Neural cell (in vitro differentiated cells): ENCODE measurements around the gene MYO1D. TPM values are rescaled to one million over a fixed set of nuclear protein-coding genes. Genes with fewer than 3 reads are reported as not detected.
A peak's percentile ranks its signal among the peaks of the same experiment; 100 is the strongest.
"Not testable (repeated sequence)": the region's sequence is repeated elsewhere in the genome, so short reads cannot be mapped to it uniquely, and the experiment has no call there.

Experiments used
- H2AFZ ChIP-seq: fragments of 200-600, 300-800 bp; sonication (generic), shearing (Covaris generic); 2 replicates; pipeline ENCODE4 v1.6.0; 2014; ENCODE audit warnings: low read depth, mild to moderate bottlenecking, antibody characterized with exemption, low read length, moderate library complexity
- H3F3A ChIP-seq: fragments of 200-600 bp; shearing (Covaris generic); 2 replicates; pipeline ENCODE4 v1.6.1; 2016; ENCODE audit warnings: mild to moderate bottlenecking, moderate library complexity, mixed read lengths, antibody characterized with exemption, low read length; ENCODE audit not compliant: insufficient read depth, poor library complexity, severe bottlenecking
- H3K27ac ChIP-seq: fragments of 200-600, 300-800 bp; sonication (generic), shearing (Covaris generic); 2 replicates; pipeline ENCODE4 v1.5.1; 2014; ENCODE audit warnings: mild to moderate bottlenecking, low read length, moderate library complexity
- H3K27me3 ChIP-seq: fragments of 300-800, 200-600 bp; sonication (generic), shearing (Covaris generic); 2 replicates; pipeline ENCODE4 v1.6.0; 2014; ENCODE audit warnings: mild to moderate bottlenecking, low read depth, low read length, moderate library complexity; ENCODE audit not compliant: insufficient read depth
- H3K36me3 ChIP-seq: fragments of 300-800, 200-600 bp; sonication (generic), shearing (Covaris generic); 2 replicates; pipeline ENCODE4 v1.5.1; 2014; ENCODE audit warnings: mild to moderate bottlenecking, antibody characterized with exemption, low read length, moderate library complexity; ENCODE audit not compliant: insufficient read depth
- H3K4me2 ChIP-seq: fragments of 300-800, 200-600 bp; sonication (generic), shearing (Covaris generic); 2 replicates; pipeline ENCODE4 v1.6.0; 2014; ENCODE audit warnings: mild to moderate bottlenecking, low read length
- H3K4me3 ChIP-seq: fragments of 300-800, 200-600 bp; sonication (generic), shearing (Covaris generic); 2 replicates; pipeline ENCODE4 v1.5.1; 2014; ENCODE audit warnings: mild to moderate bottlenecking, low read length, moderate library complexity
- H3K79me2 ChIP-seq: fragments of 200-600 bp; shearing (Covaris generic); replicated peaks from 2 replicates; pipeline ENCODE4 v1.6.0; 2014; ENCODE audit warnings: mild to moderate bottlenecking, low read length, moderate library complexity; ENCODE audit not compliant: insufficient read depth
- H3K9ac ChIP-seq: fragments of 300-800, 200-600 bp; sonication (generic), shearing (Covaris generic); 2 replicates; pipeline ENCODE4 v1.6.1; 2016; ENCODE audit warnings: mild to moderate bottlenecking, low read length, mixed read lengths
- H3K9me2 ChIP-seq: fragments of 200-600 bp; shearing (Covaris generic); 2 replicates; pipeline ENCODE4 v1.6.1; 2016; ENCODE audit warnings: mild to moderate bottlenecking, low read length, mixed read lengths; ENCODE audit not compliant: insufficient read depth
- H3K9me3 ChIP-seq: fragments of 200-600, 300-800 bp; sonication (generic), shearing (Covaris generic); 2 replicates; pipeline ENCODE4 v1.6.1; 2016; ENCODE audit warnings: mild to moderate bottlenecking, mixed run types, low read length, moderate library complexity, mixed read lengths
- H4K20me1 ChIP-seq: fragments of 200-600 bp; shearing (Covaris generic); 2 replicates; pipeline ENCODE4 v1.6.1; 2016; ENCODE audit warnings: mild to moderate bottlenecking, mixed run types; ENCODE audit not compliant: insufficient read depth
- CTCF ChIP-seq: fragments of 450-650 bp; IDR thresholded peaks from 2 replicates; pipeline ENCODE4 v1.5.1; 2014; ENCODE audit warnings: antibody characterized with exemption, mild to moderate bottlenecking, moderate library complexity; ENCODE audit not compliant: poor library complexity, severe bottlenecking
- EP300 ChIP-seq: fragments of 450-650 bp; conservative IDR thresholded peaks from 2 replicates; pipeline ENCODE4 v1.6.1; 2014; ENCODE audit warnings: antibody characterized with exemption, mild to moderate bottlenecking, moderate library complexity; ENCODE audit not compliant: poor library complexity, severe bottlenecking
- EZH2 ChIP-seq: fragments of 200-600, 300-800 bp; shearing (Covaris generic), sonication (generic); IDR thresholded peaks from 2 replicates; pipeline ENCODE4 v1.6.1; 2014; ENCODE audit warnings: antibody characterized with exemption, low read length, borderline replicate concordance, mild to moderate bottlenecking; ENCODE audit not compliant: insufficient read depth, poor library complexity, severe bottlenecking
- MXI1 ChIP-seq: fragments of 450-650 bp; conservative IDR thresholded peaks from 2 replicates; pipeline ENCODE4 v1.6.1; 2014; ENCODE audit warnings: antibody characterized with exemption, mild to moderate bottlenecking; ENCODE audit not compliant: poor library complexity, severe bottlenecking
- POLR2AphosphoS5 ChIP-seq: IDR thresholded peaks from 2 replicates; pipeline ENCODE4 v1.6.1; 2012
- RAD21 ChIP-seq: fragments of 450-650 bp; conservative IDR thresholded peaks from 2 replicates; pipeline ENCODE4 v1.6.1; 2014; ENCODE audit warnings: antibody characterized with exemption, mild to moderate bottlenecking, moderate library complexity
- SMC3 ChIP-seq: fragments of 450-650 bp; conservative IDR thresholded peaks from 2 replicates; pipeline ENCODE4 v1.6.1; 2014; ENCODE audit warnings: antibody characterized with exemption, mild to moderate bottlenecking, moderate library complexity; ENCODE audit not compliant: poor library complexity
- TAF1 ChIP-seq: IDR thresholded peaks from 2 replicates; pipeline ENCODE4 v1.6.1; 2012; ENCODE audit warnings: low read depth
- polyA plus RNA-seq: library from polyadenylated mRNA; depleted of rRNA; stranded (reverse); fragments of >200 nt; gene quantifications from 2 replicates; pipeline ENCODE4 v1.2.3, GENCODE V29; 2014

The MYO1D gene
- polyA plus RNA-seq, 1 donor from 2014 or later, result 10.7 TPM

- H3K79me2 ChIP-seq, result no peaks in the 10 kb centered on the region
- TF ChIP-seq RAD21, result no peak
- TF ChIP-seq SMC3, result no peak
- no peak overlapping the region for H3K4me3 ChIP-seq
- H4K20me1 ChIP-seq, result no peaks in the 10 kb centered on the region
- H3K9ac ChIP-seq, result no peak overlapping the region
- no peaks in the 10 kb centered on the region for H3K9me2 ChIP-seq
- no peaks in the 10 kb centered on the region for H3F3A ChIP-seq
- H3K27me3 ChIP-seq, result no peaks in the 10 kb centered on the region
- H3K4me2 ChIP-seq, result no peak overlapping the region
- H3K9me3 ChIP-seq, result no peaks in the 10 kb centered on the region
- no peak overlapping the region for H2AFZ ChIP-seq
- no peaks in the 10 kb centered on the region for H3K36me3 ChIP-seq
- no peak overlapping the region for H3K27ac ChIP-seq
These were observed 230.0 kb downstream of the MYO1D start for GRCh38 chr17:32646941-32647340.

GRCh38 chr17:32641514-32641913 is 235.4 kb downstream of the MYO1D start:
- not testable (repeated sequence) for H3K9me3 ChIP-seq, H3F3A ChIP-seq, H2AFZ ChIP-seq, H3K36me3 ChIP-seq, H4K20me1 ChIP-seq, H3K79me2 ChIP-seq, H3K27me3 ChIP-seq, H3K9me2 ChIP-seq, H3K9ac ChIP-seq, H3K27ac ChIP-seq, H3K4me3 ChIP-seq, H3K4me2 ChIP-seq

- no peaks in the 10 kb centered on the region for H3K79me2 ChIP-seq
- H2AFZ ChIP-seq, result no peak overlapping the region
- no peaks in the 10 kb centered on the region for H3K27me3 ChIP-seq
- no peaks in the 10 kb centered on the region for H3K9me3 ChIP-seq
- H3K4me3 ChIP-seq, result no peak overlapping the region
- TF ChIP-seq TAF1 (no peak), CTCF (no peak), EP300 (no peak), POLR2AphosphoS5 (no peak), EZH2 (no peak), MXI1 (no peak), RAD21 (no peak)
- H4K20me1 ChIP-seq, result no peaks in the 10 kb centered on the region
- no peaks in the 10 kb centered on the region for H3K36me3 ChIP-seq
- H3K9me2 ChIP-seq, result no peaks in the 10 kb centered on the region
- no peak overlapping the region for H3K27ac ChIP-seq
- H3K4me2 ChIP-seq, result no peak overlapping the region
- no peak overlapping the region for H3K9ac ChIP-seq
- no peaks in the 10 kb centered on the region for H3F3A ChIP-seq
These were observed 240.2 kb downstream of the MYO1D start for GRCh38 chr17:32636598-32637218.

GRCh38 chr17:32634167-32634566 is 242.8 kb downstream of the MYO1D start:
- no peaks in the 10 kb centered on the region for H3K27me3 ChIP-seq
- H4K20me1 ChIP-seq, result no peaks in the 10 kb centered on the region
- H3K27ac ChIP-seq, result peak overlapping the region; percentile 22
- no peak overlapping the region for H3K4me3 ChIP-seq
- no peaks in the 10 kb centered on the region for H3F3A ChIP-seq
- H3K79me2 ChIP-seq, result no peaks in the 10 kb centered on the region
- no peaks in the 10 kb centered on the region for H3K36me3 ChIP-seq
- TF ChIP-seq CTCF (peak; percentile 12), POLR2AphosphoS5 (no peak)
- H2AFZ ChIP-seq, result no peak overlapping the region
- H3K9me2 ChIP-seq, result no peaks in the 10 kb centered on the region
- no peak overlapping the region for H3K9ac ChIP-seq
- H3K9me3 ChIP-seq, result no peaks in the 10 kb centered on the region
- H3K4me2 ChIP-seq, result no peak overlapping the region
